ENCODE results near the gene C16orf96.

Gene C16orf96

DNA sequence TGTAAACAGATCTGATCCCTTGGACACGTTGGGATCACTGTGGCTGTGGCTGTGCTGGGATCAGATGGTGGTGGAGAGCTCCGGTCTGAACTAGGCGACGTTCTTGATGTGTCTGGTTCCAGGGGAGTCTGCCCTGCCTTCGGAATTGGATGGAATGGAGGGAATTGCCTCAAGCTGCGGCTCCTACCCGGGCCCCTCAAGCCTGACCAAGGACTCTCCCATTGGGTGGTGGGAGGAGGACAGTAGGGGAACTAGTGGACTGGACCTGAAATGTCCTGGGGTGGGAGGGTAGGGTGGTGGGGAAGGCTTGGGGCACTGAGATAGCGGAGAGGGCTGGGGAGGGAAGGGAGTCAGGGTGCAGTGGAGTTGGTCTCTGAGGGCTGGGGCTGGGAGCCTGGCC lies 61.7 kb downstream of the C16orf96 start:
- Histone ChIP-seq H3F3A (ENCODE audit: insufficient read depth) (0 out of 2 replicates have a peak, but pooled peaks cover 4% of the 10 kb centered on the region), H3K9me3 (ENCODE audit: insufficient read depth, low read length) (no peaks in the 10 kb centered on the region), H3K9me2 (replicated peaks; ENCODE audit: insufficient read depth, low read length) (no peaks in the 10 kb centered on the region), H3K9ac (ENCODE audit: low read length) (no peak overlapping the region), H4K20me1 (ENCODE audit: low read depth, low read length) (no peaks in the 10 kb centered on the region), H3K36me3 (ENCODE audit: low read length) (no peaks in the 10 kb centered on the region), H2AFZ (ENCODE audit: low read depth, low read length, severe bottlenecking) (no peak overlapping the region), H3K4me2 (ENCODE audit: low read depth, low read length, poor library complexity, severe bottlenecking) (no peak overlapping the region), H3K27ac (ENCODE audit: low read depth, low read length) (no peak overlapping the region), H3K79me2 (ENCODE audit: insufficient read depth, low read length) (peaks cover 7% of the 10 kb centered on the region; the same call in 1 of the 2 replicates), H3K27me3 (ENCODE audit: low read length) (no peaks in the 10 kb centered on the region), H3K4me3 (ENCODE audit: insufficient read depth, low read length, poor library complexity, severe bottlenecking) (no peak overlapping the region)
- TF ChIP-seq EZH2phosphoT487 (conservative IDR thresholded peaks at IDR 0.05; ENCODE audit: low read length), result no peak
- TF ChIP-seq, protein P1, sequence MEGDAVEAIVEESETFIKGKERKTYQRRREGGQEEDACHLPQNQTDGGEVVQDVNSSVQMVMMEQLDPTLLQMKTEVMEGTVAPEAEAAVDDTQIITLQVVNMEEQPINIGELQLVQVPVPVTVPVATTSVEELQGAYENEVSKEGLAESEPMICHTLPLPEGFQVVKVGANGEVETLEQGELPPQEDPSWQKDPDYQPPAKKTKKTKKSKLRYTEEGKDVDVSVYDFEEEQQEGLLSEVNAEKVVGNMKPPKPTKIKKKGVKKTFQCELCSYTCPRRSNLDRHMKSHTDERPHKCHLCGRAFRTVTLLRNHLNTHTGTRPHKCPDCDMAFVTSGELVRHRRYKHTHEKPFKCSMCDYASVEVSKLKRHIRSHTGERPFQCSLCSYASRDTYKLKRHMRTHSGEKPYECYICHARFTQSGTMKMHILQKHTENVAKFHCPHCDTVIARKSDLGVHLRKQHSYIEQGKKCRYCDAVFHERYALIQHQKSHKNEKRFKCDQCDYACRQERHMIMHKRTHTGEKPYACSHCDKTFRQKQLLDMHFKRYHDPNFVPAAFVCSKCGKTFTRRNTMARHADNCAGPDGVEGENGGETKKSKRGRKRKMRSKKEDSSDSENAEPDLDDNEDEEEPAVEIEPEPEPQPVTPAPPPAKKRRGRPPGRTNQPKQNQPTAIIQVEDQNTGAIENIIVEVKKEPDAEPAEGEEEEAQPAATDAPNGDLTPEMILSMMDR (IDR thresholded peaks at IDR 0.05; ENCODE audit: insufficient read depth, low read length, poor library complexity, severe bottlenecking), result no peak

DNA sequence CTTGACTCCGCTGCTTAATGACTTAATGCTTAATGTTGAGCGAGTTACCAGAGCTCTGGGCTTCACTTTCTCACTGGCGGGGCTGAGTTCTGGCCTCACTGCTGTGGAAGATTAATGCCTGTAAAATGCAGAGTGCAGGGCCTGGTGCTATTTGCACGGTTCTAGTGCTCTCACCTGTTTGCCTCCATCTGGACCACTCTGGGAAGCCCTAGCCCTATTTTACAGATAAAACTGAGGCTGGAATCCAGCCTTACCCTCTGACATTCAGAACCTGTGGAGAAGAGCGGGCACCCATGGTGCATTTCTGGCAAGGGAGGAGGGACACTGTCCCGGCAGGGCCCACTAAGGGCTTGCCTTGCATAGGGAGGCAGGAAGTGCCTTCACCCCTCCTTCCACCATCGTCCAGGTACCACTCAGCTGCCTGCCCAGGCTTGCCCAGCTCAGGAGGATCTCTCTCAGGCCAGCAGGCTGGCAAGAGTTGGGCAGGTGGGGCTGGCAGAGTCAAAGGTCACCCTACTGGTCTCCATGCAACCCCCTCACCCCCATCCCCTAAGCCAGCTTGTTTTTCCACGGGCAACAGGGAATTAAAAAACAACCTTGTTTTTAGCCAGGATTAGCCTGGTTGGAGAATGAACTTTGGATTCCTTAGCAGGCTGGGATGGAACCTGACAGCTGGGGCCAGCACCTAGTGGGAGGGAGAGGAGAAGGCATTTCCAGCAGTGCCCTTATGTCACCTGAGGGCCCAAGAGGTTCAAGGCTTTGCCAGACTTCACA lies 62.7 kb downstream of the C16orf96 start:
- H3K9me2 ChIP-seq (replicated peaks; ENCODE audit: insufficient read depth, low read length), result no peaks in the 10 kb centered on the region
- no peak overlapping the region for H3K27ac ChIP-seq (ENCODE audit: low read depth, low read length)
- H3K27me3 ChIP-seq (ENCODE audit: low read length), result no peaks in the 10 kb centered on the region
- no peak for TF ChIP-seq EZH2phosphoT487 (conservative IDR thresholded peaks at IDR 0.05; ENCODE audit: low read length)
- TF ChIP-seq, protein P1 (IDR thresholded peaks at IDR 0.05; ENCODE audit: insufficient read depth, low read length, poor library complexity, severe bottlenecking), result no peak
- no peaks in the 10 kb centered on the region for H4K20me1 ChIP-seq (ENCODE audit: low read depth, low read length)
- H3K9me3 ChIP-seq (ENCODE audit: insufficient read depth, low read length), result no peaks in the 10 kb centered on the region
- H3K4me2 ChIP-seq (ENCODE audit: low read depth, low read length, poor library complexity, severe bottlenecking), result no peak overlapping the region
- no peaks in the 10 kb centered on the region for H3K79me2 ChIP-seq (ENCODE audit: insufficient read depth, low read length)
- H3K9ac ChIP-seq (ENCODE audit: low read length), result no peak overlapping the region
- 0 out of 2 replicates have a peak, but pooled peaks cover 4% of the 10 kb centered on the region for H3F3A ChIP-seq (ENCODE audit: insufficient read depth)
- H3K36me3 ChIP-seq (ENCODE audit: low read length), result no peaks in the 10 kb centered on the region
- H3K4me3 ChIP-seq (ENCODE audit: insufficient read depth, low read length, poor library complexity, severe bottlenecking), result no peak overlapping the region
- no peak overlapping the region for H2AFZ ChIP-seq (ENCODE audit: low read depth, low read length, severe bottlenecking)

DNA sequence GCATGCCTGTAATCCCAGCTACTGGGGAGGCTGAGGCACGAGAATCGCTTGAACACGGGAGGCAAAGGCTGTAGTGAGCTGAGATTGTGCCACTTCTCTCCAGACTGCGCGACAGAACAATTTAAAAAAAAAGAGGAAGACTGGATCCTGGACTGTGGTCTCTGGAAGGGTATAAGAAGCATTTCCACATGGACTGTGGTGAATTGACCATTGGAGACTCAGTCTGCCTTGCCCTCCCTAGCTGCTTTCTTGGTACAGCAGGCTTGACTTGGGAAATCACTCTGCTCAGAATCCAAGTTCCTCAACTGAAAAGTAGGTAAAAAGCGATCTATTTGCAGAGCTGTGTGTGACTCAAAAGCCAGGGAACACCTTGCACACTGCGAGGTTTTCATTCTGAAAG lies 67.5 kb downstream of the C16orf96 start:
- H4K20me1 ChIP-seq (ENCODE audit: low read depth, low read length), result no peaks in the 10 kb centered on the region
- H3F3A ChIP-seq (ENCODE audit: insufficient read depth), result no peaks in the 10 kb centered on the region
- H3K4me2 ChIP-seq (ENCODE audit: low read depth, low read length, poor library complexity, severe bottlenecking), result peak overlapping the region; percentile 67
- no peak overlapping the region for H3K4me3 ChIP-seq (ENCODE audit: insufficient read depth, low read length, poor library complexity, severe bottlenecking)
- H3K9ac ChIP-seq (ENCODE audit: low read length), result peak overlapping the region; percentile 83; the same call in 1 of the 2 replicates
- no peak overlapping the region for H3K27ac ChIP-seq (ENCODE audit: low read depth, low read length)
- TF ChIP-seq EZH2phosphoT487 (conservative IDR thresholded peaks at IDR 0.05; ENCODE audit: low read length), result no peak
- TF ChIP-seq, protein P1 (IDR thresholded peaks at IDR 0.05; ENCODE audit: insufficient read depth, low read length, poor library complexity, severe bottlenecking), result no peak
- no peaks in the 10 kb centered on the region for H3K27me3 ChIP-seq (ENCODE audit: low read length)
- no peaks in the 10 kb centered on the region for H3K36me3 ChIP-seq (ENCODE audit: low read length)
- peak overlapping the region; percentile 67 for H2AFZ ChIP-seq (ENCODE audit: low read depth, low read length, severe bottlenecking)
- H3K79me2 ChIP-seq (ENCODE audit: insufficient read depth, low read length), result peaks cover 34% of the 10 kb centered on the region
- H3K9me3 ChIP-seq (ENCODE audit: insufficient read depth, low read length), result no peaks in the 10 kb centered on the region
- no peaks in the 10 kb centered on the region for H3K9me2 ChIP-seq (replicated peaks; ENCODE audit: insufficient read depth, low read length)

All from SU-DHL-6 (cell line).